ENCODE results near the gene CELF2. TPM values are rescaled to one million over a fixed set of nuclear protein-coding genes. Genes with fewer than 3 reads are reported as not detected.

Gene CELF2
- total RNA-seq, 1 donor = 21.9 TPM

- no peak overlapping the region for H3K4me3 ChIP-seq (ENCODE audit: low read depth, low read length)
- DNase-seq (ENCODE audit: low read depth) = no peak
- TF ChIP-seq, protein P1, sequence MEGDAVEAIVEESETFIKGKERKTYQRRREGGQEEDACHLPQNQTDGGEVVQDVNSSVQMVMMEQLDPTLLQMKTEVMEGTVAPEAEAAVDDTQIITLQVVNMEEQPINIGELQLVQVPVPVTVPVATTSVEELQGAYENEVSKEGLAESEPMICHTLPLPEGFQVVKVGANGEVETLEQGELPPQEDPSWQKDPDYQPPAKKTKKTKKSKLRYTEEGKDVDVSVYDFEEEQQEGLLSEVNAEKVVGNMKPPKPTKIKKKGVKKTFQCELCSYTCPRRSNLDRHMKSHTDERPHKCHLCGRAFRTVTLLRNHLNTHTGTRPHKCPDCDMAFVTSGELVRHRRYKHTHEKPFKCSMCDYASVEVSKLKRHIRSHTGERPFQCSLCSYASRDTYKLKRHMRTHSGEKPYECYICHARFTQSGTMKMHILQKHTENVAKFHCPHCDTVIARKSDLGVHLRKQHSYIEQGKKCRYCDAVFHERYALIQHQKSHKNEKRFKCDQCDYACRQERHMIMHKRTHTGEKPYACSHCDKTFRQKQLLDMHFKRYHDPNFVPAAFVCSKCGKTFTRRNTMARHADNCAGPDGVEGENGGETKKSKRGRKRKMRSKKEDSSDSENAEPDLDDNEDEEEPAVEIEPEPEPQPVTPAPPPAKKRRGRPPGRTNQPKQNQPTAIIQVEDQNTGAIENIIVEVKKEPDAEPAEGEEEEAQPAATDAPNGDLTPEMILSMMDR (IDR thresholded peaks at IDR 0.05; ENCODE audit: insufficient read depth, low read length) = no peak
Measured at GRCh38 chr10:11141571-11142091, 124.0 kb downstream of the CELF2 start.

GRCh38 chr10:11142777-11143176 lies 125.1 kb downstream of the CELF2 start:
- H3K4me3 ChIP-seq (ENCODE audit: low read depth, low read length) = no peak overlapping the region
- DNase-seq (ENCODE audit: low read depth) = no peak
- TF ChIP-seq, protein P1 (IDR thresholded peaks at IDR 0.05; ENCODE audit: insufficient read depth, low read length) = no peak

GRCh38 chr10:11143242-11143641 lies 125.6 kb downstream of the CELF2 start:
- DNase-seq (ENCODE audit: low read depth) = no peak
- TF ChIP-seq, protein P1 (IDR thresholded peaks at IDR 0.05; ENCODE audit: insufficient read depth, low read length) = no peak
- H3K4me3 ChIP-seq (ENCODE audit: low read depth, low read length) = no peak overlapping the region

GRCh38 chr10:11144626-11145494 lies 127.2 kb downstream of the CELF2 start:
- no peak for DNase-seq (ENCODE audit: low read depth)
- no peak overlapping the region for H3K4me3 ChIP-seq (ENCODE audit: low read depth, low read length)
- TF ChIP-seq, protein P1 (IDR thresholded peaks at IDR 0.05; ENCODE audit: insufficient read depth, low read length) = no peak

DNA sequence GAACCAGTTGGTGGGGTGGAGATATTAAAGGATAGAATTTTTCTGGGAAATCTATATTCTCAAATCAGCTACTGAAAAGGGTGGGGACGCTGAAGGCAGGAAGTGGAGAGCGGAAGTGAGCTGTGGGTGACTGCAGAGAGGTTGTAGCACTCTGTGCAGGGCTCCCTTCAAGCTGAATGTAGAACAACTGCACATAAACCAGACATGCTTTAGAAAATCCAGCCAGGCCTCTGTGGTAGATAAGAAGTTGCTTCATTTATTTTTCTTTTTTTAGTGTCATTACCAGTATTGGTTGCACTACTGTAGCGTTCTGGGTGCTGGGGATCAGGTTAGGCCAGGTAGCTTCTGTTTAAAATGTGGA lies 127.8 kb downstream of the CELF2 start:
- H3K4me3 ChIP-seq (ENCODE audit: low read depth, low read length) = no peak overlapping the region
- DNase-seq (ENCODE audit: low read depth) = peak; percentile 37
- TF ChIP-seq, protein P1 (IDR thresholded peaks at IDR 0.05; ENCODE audit: insufficient read depth, low read length) = no peak

- TF ChIP-seq, protein P1 (IDR thresholded peaks at IDR 0.05; ENCODE audit: insufficient read depth, low read length) = no peak
- peak; percentile 47 for DNase-seq (ENCODE audit: low read depth)
- no peak overlapping the region for H3K4me3 ChIP-seq (ENCODE audit: low read depth, low read length)
Measured at GRCh38 chr10:11146402-11147171, 128.9 kb downstream of the CELF2 start.

Data from fibroblast of the aortic adventitia (primary cell).